ENCODE measurements around the gene SLC7A14.

GRCh38 chr3:170531054-170531453, 54.8 kb downstream of the SLC7A14 start:
- TF ChIP-seq CTCF (conservative IDR thresholded peaks at IDR 0.05; ENCODE audit: low read length) (no peak), EZH2phosphoT487 (IDR thresholded peaks at IDR 0.05; ENCODE audit: borderline replicate concordance, low read depth, low read length) (no peak)
